GM19452 (cell line): ENCODE data around the gene MARCHF3.
A peak's percentile ranks its signal among the peaks of the same experiment; 100 is the strongest.

Experiments used
- ATAC-seq: cut with Tn5 transposase; IDR thresholded peaks from one replicate; pipeline ENCODE4 v1.9.1; 2021; ENCODE audit not compliant: unreplicated experiment

Gene MARCHF3

DNA sequence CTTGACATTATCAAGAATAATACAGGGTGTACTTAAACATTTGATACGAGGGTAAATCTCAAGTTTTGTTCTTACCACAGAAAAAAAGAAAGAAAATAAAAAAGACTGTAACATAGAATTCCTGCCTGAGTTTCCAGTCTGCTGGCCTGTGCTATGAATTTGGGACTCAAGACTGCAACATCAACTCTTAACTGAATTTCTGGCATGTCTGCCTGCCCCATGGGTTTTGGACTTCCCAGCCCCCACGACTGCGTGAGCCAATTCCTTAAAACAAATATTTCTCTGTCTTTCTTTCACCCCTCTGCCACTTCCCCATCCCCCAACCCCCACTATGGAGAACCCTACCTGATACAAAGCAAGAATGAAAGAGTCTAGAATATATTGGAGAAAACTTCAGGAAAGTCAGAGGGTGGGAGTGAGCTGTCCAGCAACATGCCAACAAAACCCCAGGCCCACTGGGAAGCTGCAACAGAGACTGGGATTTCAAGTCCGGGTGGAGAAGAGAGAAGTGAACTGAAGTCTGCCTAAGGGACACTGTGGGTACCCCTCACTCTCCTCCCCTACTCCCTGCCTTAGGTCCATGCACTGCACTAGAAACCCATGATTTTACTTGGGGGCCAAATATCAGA, 43.0 kb downstream of the MARCHF3 start:
- ATAC-seq, result no peak

DNA sequence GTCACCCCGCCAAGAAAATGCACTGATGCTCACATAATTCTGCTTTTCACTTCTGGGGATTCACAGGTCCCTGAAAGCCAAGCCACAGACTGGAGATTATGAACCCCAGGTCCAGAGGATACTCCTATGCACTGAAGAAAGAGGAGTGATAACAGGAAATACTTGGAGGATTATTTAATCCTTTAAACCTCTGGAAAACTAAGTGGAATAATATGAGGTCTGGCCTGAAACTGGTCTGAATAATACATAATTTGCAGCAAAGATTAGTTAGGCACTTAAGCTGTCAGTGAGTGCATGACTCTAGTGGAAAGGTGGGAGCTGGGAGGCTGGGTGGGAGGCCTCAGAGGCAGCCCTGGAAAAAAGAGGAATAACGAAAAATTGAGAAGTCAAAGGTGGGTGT, 45.7 kb downstream of the MARCHF3 start:
- ATAC-seq, result no peak

DNA sequence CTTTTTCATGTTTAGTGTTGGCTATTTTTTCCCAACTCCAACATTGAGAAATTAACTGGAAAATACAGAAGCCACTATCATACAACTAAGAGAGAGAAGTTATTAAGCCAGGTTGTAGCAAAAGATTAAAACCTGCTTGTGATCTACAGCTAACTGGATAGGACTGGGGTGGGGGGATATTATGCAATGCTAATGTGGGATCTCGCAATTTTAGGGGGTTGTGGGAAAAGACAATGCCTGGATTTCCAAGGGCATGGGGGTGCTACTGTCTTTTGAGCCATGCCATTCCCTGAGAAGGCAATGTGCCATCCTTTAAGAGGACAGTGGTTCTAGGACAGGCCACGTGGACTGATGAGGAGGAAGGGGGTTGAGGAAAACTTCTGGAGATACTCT, 46.5 kb downstream of the MARCHF3 start:
- ATAC-seq, result no peak

DNA sequence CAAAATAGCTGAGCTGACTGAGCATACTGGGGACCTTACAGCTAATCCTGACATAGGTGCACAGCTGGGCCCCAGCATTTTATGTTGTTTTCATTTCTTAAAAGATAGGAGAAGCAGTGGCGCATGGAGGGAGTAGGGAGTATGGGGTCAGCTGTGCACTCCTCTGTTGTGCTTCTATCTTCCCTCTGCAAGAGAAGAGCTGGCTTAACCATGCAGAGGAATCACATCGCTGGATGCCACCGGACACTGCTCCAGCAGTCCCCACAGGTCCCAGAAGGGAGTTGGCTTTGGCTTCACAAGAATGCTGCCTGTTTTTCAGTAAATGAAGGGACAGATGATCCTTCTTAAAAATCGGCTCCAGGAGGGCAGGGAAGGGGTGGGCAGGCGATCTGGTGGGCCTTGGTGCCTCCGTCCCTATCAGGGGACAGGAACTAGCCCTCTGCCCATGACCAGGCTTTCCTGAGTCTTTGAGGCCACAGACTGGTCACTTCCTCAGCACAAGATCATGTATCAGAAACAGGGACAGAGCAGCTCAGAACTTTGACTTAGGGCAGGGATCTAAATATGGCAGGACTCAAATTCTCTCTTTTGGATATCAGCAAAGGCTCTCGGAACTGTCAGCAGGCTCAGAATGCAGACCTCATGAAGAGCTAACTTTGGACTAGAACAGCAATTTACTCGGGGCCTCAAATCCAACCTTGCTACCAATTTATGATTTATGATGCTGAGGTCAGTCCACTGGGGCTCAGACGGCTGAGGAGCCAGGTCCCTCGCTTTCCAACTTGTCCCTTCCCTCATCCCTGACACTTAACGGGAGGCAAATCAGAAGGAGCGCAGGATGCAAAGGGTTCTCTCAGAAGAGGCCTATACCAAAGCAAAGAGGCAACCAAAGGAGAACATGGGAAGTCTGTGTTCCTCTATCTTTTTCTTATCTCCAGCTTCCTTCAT, 47.2 kb downstream of the MARCHF3 start:
- ATAC-seq, result no peak

DNA sequence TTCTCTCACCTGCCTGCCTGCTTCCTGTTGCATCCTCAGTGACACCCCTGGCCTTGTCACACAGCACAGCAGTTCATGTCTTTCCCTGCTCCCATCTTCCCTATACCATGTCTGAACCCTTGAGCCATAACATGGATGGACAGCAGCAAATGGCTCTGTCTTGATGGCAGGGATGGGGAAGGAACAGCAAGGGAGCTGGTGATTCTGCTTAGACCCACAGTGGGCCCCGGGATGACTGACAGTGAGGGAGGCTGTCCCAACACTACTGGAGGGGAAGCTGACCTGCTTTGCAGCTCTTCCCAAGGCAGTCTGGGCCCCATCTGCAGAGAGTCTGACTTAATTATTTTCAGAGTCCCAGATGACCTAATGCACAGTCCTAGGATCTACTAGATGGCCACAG, 48.2 kb downstream of the MARCHF3 start:
- no peak for ATAC-seq

DNA sequence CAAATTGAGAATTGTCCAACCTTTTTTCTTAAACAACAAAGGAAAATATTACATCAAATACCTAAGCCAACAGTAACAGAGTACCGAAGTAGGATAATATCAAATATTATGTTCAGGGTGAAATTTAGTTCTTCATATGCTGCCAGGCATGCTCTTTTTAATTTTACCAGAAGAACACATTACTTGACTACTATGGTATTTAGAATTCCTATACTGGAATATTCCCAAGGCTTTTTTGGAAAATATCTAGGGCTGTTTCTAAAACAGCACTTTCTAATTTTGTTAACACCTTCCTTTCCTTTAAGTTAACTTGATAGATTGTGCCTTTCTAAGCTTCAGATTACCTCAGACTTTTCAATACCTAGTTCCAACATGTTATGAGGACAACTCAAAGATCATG, 48.7 kb downstream of the MARCHF3 start:
- ATAC-seq, result no peak

DNA sequence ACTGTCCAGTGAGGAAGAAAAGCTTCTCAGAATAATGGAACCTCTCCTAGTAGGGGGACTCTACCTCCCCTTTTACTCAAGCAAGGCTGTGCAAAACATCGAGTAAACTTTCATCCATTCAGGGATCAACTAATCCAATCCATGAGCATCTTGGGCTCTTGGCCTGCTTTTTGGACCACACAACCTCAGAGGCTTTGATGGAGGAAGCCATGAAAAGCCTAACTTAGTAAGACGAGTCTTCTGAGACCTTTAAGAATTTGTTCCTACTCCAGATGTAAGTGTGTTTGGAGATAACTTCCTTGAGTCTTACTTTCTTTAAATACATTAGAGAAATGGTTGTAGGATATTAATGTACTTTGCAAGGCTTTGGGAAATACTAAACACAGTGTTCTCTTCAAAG, 49.1 kb downstream of the MARCHF3 start:
- ATAC-seq, result no peak

DNA sequence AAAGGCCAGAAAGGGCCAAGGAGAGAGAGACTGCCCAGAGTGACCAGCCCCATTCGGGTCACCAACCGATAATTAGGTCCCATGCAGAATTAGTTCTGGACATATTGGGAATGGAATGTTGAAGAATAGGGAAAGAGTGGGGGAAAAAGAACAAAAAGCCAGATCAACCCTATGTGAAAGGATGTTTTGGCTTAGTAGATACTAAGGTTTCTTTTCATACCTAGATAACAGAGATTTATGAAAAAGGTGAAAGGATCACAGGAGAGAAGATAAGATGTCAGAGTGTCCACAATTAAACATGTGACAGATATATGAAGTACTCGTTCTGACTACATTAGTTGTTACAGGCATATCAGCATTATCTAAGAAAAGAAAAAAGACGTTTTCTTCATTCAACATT, 52.1 kb downstream of the MARCHF3 start:
- ATAC-seq, result no peak

DNA sequence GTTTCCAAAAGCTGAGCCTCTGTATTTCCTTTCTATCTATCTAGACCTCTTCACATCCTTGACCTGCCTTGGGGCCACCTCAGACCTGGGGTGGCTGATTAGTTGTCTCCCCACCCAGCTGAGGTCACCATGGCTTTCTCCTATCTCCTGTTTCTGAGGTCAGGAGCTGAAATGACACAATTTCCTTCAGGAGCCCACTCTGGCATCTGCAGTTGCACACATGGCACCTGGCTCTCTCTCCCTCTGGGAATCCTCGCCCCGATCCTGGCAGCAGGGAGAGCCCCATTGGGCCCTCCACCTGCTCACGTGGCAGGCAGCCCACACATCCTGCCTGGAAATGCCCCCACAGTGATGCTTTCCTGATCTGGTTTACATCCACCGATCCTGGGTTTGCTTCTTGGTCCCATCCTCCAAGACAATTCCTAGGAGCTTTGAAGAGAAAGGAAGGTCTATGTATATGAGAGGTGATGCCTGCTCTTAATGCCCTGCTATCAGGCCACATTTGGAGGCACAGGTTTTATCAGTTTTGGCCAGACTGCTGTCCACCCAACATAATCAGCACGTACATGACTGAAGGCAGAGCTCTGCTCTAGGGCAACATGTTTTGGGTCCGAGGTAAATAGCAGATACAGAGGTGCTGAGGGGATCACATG, 53.7 kb downstream of the MARCHF3 start:
- no peak for ATAC-seq

DNA sequence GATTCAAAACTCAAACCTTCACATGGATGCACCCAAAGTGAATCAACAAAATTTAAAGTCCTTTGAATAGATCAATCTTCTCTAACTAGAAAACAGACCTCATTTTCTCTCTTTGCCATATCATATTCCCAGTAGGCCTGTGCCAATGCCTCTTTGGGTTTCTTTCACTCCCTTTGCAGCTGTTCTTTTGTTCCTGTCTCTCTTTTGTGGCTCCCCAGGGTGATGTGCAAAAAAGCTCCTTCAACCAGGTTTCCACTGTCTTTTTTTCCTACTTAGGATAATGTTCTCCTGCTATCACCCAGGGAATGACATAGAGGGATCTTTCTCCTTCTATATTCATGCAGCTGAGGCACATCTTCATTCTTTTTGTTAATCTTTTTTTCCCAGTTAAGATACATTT, 54.6 kb downstream of the MARCHF3 start:
- ATAC-seq, result no peak

DNA sequence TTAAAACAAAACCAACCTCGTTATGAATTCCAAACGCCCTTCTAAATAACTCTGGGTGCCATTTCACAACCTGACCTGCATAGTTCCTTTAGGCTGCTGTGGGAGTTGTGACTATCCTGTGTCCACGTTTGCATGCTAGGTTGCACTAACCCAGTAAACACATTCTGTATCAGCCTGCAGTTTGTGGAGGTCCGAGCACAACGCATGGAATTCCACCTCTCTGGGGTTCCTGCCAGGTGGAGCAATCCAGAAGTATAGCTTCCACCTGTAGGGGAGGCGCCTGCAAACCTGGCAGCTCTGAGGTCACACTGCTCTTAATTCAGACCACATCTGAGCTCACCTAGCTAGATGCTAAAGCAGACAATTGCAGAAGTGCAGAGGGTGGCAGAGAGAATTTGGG, 57.2 kb downstream of the MARCHF3 start:
- no peak for ATAC-seq

DNA sequence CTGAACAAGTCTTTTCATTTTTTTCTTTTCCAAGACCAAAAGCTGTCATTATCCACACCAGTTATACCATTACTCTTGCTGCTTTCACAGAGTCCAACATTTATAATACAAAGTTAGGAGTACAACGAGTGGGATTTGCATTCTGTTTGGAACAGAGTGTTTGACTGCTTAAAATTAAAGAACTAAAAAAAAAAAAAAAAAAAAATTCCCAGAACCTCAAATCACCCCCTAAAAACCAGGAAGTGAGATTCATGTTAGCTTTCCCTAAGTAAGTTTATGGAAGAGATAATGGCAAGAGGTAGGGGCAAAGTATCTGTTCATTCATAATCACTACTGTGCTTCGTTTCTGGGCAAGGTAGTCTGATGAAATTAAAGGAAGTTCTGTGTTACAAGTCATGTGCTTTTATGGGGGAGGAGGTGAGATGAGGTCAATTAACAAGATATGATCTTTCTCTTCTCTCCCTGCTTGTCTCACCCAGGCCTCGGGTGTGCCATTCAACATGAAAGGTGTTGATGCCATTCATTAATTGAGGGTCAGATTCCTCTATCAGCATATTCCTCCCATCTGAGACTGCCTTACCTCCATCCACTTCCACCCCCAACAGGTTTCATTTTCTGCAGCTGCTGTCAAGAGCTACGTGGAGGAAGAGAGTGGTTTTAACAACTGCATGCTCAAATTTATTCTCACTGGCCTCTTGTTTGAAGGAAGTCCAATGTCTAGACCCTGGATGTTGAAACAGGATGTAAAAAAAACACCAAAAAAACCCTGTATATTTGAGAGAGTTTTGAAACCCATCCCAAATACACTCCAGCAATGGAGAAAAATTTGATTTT, 58.1 kb downstream of the MARCHF3 start:
- peak; percentile 78 for ATAC-seq

DNA sequence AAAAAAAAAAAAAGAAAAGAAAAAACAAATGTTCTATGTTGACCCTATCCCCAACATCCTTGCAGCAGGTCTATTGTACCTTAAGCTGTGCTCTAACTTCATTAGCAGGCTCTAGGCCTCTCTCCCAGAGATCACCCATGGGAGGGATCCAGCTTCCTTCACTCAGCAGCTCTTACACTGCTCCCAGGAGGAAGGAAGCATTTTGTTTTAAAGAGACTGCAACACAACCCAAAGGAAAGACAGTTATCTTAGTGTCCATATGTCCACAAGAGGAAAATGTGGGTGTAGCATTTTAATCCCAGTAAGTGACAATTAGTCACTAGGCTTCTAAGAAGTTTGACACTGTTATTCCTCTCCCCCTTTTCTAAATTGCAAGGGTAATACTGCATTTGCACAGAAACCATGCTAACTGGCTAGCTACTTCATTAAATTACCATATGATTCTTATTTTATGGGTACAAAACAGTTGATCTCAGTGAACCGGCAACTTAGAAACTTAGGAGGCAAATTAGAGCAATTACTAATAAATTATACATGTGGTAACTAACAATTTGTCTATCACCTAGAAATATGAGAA, 58.8 kb downstream of the MARCHF3 start:
- ATAC-seq, result no peak

DNA sequence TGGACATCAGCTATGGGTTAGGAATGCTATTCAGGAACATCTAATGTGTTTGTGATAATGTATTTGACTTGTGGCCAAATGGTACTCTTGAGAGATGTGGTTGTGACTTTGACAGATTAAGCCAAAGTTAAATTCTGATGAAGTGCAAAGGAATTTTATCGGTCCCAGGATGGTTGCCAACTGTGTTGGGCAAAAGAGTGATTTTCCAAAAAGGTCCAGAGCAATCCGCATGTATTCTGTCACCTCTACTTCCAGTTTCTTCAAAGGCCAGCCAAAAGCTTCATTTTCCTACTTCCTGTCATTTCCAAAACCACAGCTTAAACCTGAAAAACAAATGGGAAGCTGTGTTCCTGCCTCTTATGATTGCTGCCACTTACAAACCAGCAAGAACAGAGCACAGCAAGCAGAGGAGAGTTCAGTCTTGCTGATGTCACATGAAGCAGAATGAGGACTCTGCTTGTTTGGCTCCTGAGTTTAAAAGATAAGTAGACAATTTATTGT, 59.8 kb downstream of the MARCHF3 start:
- ATAC-seq, result no peak

DNA sequence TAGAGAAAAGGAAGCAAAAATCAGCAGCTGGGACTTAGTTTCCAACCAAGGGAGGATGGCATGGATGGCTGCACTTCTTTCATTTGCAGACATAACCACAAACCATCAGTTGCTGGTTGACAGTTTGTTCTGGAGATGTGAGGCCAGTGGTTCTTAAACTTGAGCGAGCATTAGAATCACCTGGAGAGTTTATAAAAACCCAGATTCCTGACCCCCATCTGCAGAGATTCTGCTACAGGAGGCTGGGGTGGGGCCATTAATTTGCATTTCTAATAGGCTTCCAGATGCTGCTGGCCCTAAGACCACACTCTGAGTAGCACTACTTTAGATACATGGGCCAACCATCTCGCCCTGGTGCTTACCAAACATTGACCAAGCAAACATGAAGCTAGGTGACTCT, 60.8 kb downstream of the MARCHF3 start:
- ATAC-seq, result no peak

DNA sequence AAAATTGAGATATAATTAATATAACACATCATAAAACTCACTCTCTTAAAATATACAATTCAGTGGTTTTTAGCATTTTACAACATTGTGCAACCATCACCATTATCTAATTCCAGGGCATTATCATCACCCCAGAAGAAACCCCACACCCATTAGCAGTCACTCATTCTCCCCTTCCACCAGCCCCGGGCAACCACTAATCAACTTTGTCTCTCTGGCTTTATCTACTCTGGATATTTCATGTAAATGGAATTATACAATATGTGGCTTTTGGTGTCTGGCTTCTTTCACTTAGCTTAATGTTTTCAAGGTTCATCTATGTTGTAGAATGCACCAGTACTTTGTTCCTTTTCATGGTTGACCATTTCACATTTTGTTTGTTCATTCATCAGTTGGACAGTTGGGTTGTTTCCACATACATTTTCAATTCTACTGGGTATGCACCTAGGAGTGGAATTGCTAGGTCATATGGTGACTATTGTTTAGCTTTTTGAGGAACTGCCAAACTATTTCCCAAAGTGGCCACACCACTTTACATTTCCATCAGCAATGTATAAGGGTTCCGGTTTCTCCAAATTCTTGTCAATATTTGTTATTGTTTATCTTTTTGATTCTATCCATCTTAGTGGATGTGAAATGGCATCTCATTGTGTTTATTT, 62.4 kb downstream of the MARCHF3 start:
- no peak for ATAC-seq

DNA sequence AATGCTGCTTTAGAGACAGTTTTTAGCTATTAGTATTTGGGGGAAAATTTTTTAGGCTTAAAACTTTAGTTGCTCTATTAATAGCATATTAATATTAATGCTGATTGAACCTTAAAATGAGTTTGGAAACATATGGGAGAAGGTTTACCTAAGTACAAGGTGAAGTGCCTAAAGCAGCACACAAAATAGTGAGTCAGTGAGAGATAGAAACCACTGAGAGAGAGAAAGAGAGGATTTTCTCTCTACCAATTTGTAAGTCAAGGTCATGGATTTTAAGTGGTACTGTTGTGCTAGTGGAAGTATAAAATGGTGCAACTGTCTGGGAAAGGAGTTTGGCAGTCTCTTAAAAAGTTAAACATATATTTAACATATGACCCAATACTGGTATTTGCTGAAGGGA, 64.9 kb downstream of the MARCHF3 start:
- ATAC-seq, result no peak

DNA sequence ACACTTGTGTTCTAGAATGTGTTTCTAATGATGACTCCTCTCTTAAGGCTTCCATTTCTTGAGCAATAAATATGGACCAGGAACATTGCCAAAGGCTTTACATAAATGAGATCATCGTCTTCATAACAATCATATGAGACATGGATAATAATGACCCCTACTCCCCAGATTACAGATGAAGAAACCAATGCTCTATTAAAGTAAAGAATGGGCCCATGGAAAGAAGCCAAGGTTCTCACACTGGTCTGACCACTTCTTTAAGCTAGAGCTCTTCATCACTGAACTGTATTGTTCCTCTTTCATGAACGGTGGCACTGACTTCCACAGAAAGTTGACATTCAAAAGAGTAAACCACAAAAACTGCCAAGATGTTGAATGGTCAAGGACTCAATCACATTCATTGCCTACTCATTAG, 65.3 kb downstream of the MARCHF3 start:
- ATAC-seq, result no peak

DNA sequence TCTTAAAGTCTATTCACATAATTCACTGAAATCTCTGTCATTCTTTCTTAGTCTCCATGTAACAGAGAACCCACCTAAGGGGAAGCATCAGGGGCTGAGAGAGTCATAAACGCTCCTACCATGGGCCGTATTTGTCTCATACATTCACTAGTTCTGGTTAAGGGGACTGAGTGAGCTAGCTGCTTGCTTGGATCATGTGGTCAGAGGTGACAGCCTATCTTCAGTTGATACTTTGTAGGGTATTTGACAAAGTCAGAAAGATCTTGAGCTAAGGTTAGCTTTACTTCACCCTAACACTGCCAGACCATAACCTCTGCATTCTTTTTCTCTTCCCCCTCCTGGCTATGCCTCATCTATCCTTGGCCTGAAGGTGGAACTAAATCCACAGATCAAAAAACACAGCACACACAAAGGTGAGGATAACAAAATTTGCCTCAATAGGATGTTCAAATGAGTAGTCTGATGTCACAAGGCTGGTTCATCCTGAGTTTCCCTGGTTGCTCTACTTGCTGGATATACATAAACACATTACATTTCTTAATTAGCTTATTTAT, 66.5 kb downstream of the MARCHF3 start:
- ATAC-seq, result no peak

DNA sequence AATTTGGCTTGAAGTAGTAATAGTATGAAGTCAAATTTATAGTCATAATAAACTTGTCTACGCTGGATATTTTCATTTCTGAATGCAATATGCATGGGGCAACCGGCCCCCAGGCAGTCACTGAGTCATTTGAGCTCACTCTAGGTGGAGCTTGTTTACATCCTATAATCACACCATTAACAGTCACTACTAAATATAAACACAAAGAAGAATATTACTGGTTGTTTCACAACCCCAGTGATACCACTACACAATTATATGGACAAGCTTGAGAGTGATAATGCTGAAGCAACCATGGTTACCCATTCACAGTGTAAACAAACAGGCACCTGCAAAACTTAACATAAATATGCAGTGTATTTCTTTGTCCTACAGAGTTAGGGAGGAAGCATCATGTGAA, 68.7 kb downstream of the MARCHF3 start:
- ATAC-seq, result no peak
